SK-N-SH (cell line): Measurements from ENCODE around the gene ZNF385C. TPM values are rescaled to one million over a fixed set of nuclear protein-coding genes. Genes with fewer than 3 reads are reported as not detected.

ENCODE experiments used
- CTCF ChIA-PET: fragments of 300-600, 350-600 bp; formaldehyde crosslinking; extraction: SDS; loops from one replicate; lab custom pipeline; 2021; lab: Yijun Ruan, JAX
- POLR2A ChIA-PET: fragments of 350-600 bp; sonication (Branson Sonifier 250); formaldehyde crosslinking; extraction: SDS; loops from one replicate; lab custom pipeline; 2020; ENCODE audit warnings: antibody characterized with exemption, inconsistent platforms; lab: Yijun Ruan, JAX
- DNase-seq: peaks from one replicate; pipeline ENCODE4 v3.0.0; 2012
- H2AFZ ChIP-seq: fragments of 200-600 bp; sonication (generic); 2 replicates; pipeline ENCODE4 v1.8.1; 2016; ENCODE audit warnings: antibody characterized with exemption, mild to moderate bottlenecking, low read depth
- H3F3A ChIP-seq: fragments of 200-600 bp; sonication (generic); replicated peaks from 2 replicates; pipeline ENCODE3; 2016; ENCODE audit warnings: antibody characterized with exemption, mild to moderate bottlenecking; ENCODE audit not compliant: insufficient read depth
- H3K27ac ChIP-seq, 2 experiments: fragments of 200-500 bp in 1 of 2; fragments of 200-600 bp in 1 of 2; sonication (Bioruptor generic) in 1 of 2; sonication (generic), shearing (Covaris generic) in 1 of 2; 2 replicates each; pipeline versions ENCODE4 v1.5.1 to v1.6.1; 2014 to 2016; ENCODE audit warnings: low read depth in 2 of 2, inconsistent platforms in 1 of 2, low read length in 1 of 2, mild to moderate bottlenecking in 1 of 2, mixed read lengths in 1 of 2
- H3K27me3 ChIP-seq: fragments of 200-600 bp; sonication (generic), shearing (Covaris generic); 2 replicates; pipeline ENCODE4 v1.6.1; 2016; ENCODE audit warnings: mixed run types; ENCODE audit not compliant: insufficient read depth
- H3K36me3 ChIP-seq, 2 experiments: fragments of 200-500 bp in 1 of 2; fragments of 200-600 bp in 1 of 2; sonication (Bioruptor generic) in 1 of 2; sonication (generic) in 1 of 2; replicated peaks in 1 of 2; 2 replicates each; pipeline versions ENCODE3 to v1.5.1; 2014 to 2016; ENCODE audit warnings: low read length in 1 of 2, mild to moderate bottlenecking in 1 of 2; ENCODE audit not compliant: insufficient read depth in 2 of 2, control insufficient read depth in 1 of 2
- H3K4me1 ChIP-seq, 2 experiments: fragments of 200-500 bp in 1 of 2; fragments of 200-600 bp in 1 of 2; sonication (Bioruptor generic) in 1 of 2; sonication (generic), shearing (Covaris generic) in 1 of 2; 2 replicates each; pipeline versions ENCODE4 v1.5.1 to v1.6.1; 2014 to 2016; ENCODE audit warnings: low read depth in 1 of 2, low read length in 1 of 2, mixed run types in 1 of 2; ENCODE audit not compliant: insufficient read depth in 2 of 2, control insufficient read depth in 1 of 2
- H3K4me2 ChIP-seq: fragments of 200-600 bp; sonication (generic), shearing (Covaris generic); 2 replicates; pipeline ENCODE4 v1.6.1; 2017; ENCODE audit warnings: mixed run types
- H3K4me3 ChIP-seq, 2 experiments: fragments of 200-500 bp in 1 of 2; fragments of 200-600 bp in 1 of 2; sonication (Bioruptor generic) in 1 of 2; sonication (generic), shearing (Covaris generic) in 1 of 2; 2 replicates each; pipeline versions ENCODE4 v1.5.1 to v1.8.1; 2014 to 2016; ENCODE audit warnings: low read depth in 2 of 2, inconsistent platforms in 1 of 2, low read length in 1 of 2, mild to moderate bottlenecking in 1 of 2, mixed read lengths in 1 of 2, moderate library complexity in 1 of 2
- H3K79me2 ChIP-seq: fragments of 200-600 bp; sonication (generic); 2 replicates; pipeline ENCODE4 v1.8.1; 2017; ENCODE audit warnings: mild to moderate bottlenecking; ENCODE audit not compliant: insufficient read depth
- H3K9ac ChIP-seq: fragments of 200-600 bp; sonication (generic); 2 replicates; pipeline ENCODE4 v1.6.1; 2017; ENCODE audit warnings: mixed run types
- H3K9me2 ChIP-seq: fragments of 200-600 bp; sonication (generic); 2 replicates; pipeline ENCODE4 v1.6.1; 2017; ENCODE audit warnings: mixed run types
- H3K9me3 ChIP-seq: fragments of 200-600 bp; sonication (generic); 2 replicates; pipeline ENCODE4 v1.6.1; 2017; ENCODE audit warnings: mixed run types, mild to moderate bottlenecking, moderate library complexity
- H4K20me1 ChIP-seq: fragments of 200-600 bp; sonication (generic); 2 replicates; pipeline ENCODE4 v1.6.1; 2017; ENCODE audit warnings: mild to moderate bottlenecking, mixed run types; ENCODE audit not compliant: insufficient read depth
- ELF1 ChIP-seq: IDR thresholded peaks from 2 replicates; pipeline ENCODE4 v1.4.0; 2012
- FOXM1 ChIP-seq: IDR thresholded peaks from 2 replicates; pipeline ENCODE4 v1.4.0; 2012; ENCODE audit warnings: low read depth, mild to moderate bottlenecking
- GABPA ChIP-seq: IDR thresholded peaks from 2 replicates; pipeline ENCODE4 v1.4.0; 2012; ENCODE audit warnings: low read depth, mild to moderate bottlenecking
- IRF3 ChIP-seq: fragments of 150-350 bp; IDR thresholded peaks from 2 replicates; pipeline ENCODE4 v1.6.1; 2016; ENCODE audit warnings: mild to moderate bottlenecking, low read depth, low read length
- NRF1 ChIP-seq: IDR thresholded peaks from 2 replicates; pipeline ENCODE4 v1.6.1; 2012; ENCODE audit warnings: low read depth, mild to moderate bottlenecking, low read length
- PBX3 ChIP-seq: IDR thresholded peaks from 2 replicates; pipeline ENCODE4; 2012
- POLR2AphosphoS5 ChIP-seq: IDR thresholded peaks from 2 replicates; pipeline ENCODE4 v1.6.1; 2012; ENCODE audit warnings: low read depth, low read length
- RAD21 ChIP-seq: IDR thresholded peaks from 2 replicates; pipeline ENCODE4 v1.6.1; 2012; ENCODE audit warnings: mild to moderate bottlenecking, low read length
- REST ChIP-seq: IDR thresholded peaks from 2 replicates; pipeline ENCODE4 v1.6.1; 2012; ENCODE audit warnings: mild to moderate bottlenecking, low read depth, low read length, moderate library complexity
- RXRA ChIP-seq: IDR thresholded peaks from 2 replicates; pipeline ENCODE4 v1.4.0; 2012; ENCODE audit warnings: low read depth, mild to moderate bottlenecking, borderline replicate concordance
- SIN3A ChIP-seq: IDR thresholded peaks from 2 replicates; pipeline ENCODE4 v1.6.1; 2012; ENCODE audit warnings: low read depth, mild to moderate bottlenecking, low read length, moderate library complexity, borderline replicate concordance
- SMC3 ChIP-seq: IDR thresholded peaks from 2 replicates; pipeline ENCODE4 v1.6.1; 2012; ENCODE audit warnings: low read depth, low read length, improper control_type of control experiment
- TAF1 ChIP-seq: IDR thresholded peaks from 2 replicates; pipeline ENCODE4 v1.6.1; 2012; ENCODE audit warnings: low read depth, mild to moderate bottlenecking, low read length, moderate library complexity, borderline replicate concordance
- USF2 ChIP-seq: fragments of 150-350 bp; IDR thresholded peaks from 2 replicates; pipeline ENCODE4 v1.6.1; 2017; ENCODE audit warnings: antibody characterized with exemption, low read length, low read depth, borderline replicate concordance
- YY1 ChIP-seq: IDR thresholded peaks from 2 replicates; pipeline ENCODE4 v1.4.0; 2012; ENCODE audit warnings: low read depth, mild to moderate bottlenecking
- WGBS: methylation state at CpG from one replicate; pipeline ENCODE4 v1.1.6; 2017; ENCODE audit warnings: low lambda C conversion rate; 5-methylcytosine and 5-hydroxymethylcytosine counted together
- polyA plus RNA-seq, 3 experiments: library from polyadenylated mRNA; depleted of rRNA; stranded (reverse); fragments of >200 nt; gene quantifications; 2 replicates each; pipeline ENCODE4 v1.2.3, GENCODE V29; 2012

The ZNF385C gene
- polyA plus RNA-seq, 1 of the 3 experiments (the other 2 are of a cell fraction), result 0.05 TPM

- H4K20me1 ChIP-seq, result no peaks in the 10 kb centered on the region
- WGBS, result 86% methylated on average over 8 of the region's 8 CpGs
- no peaks in the 10 kb centered on the region for H3K36me3 ChIP-seq
- TF ChIP-seq TAF1 (no peak), ELF1 (no peak), SMC3 (no peak), PBX3 (no peak), RAD21 (no peak), GABPA (no peak), REST (no peak), YY1 (no peak), IRF3 (no peak), SIN3A (no peak), NRF1 (no peak), FOXM1 (no peak), POLR2AphosphoS5 (no peak), USF2 (no peak), RXRA (no peak)
- TF ChIP-seq, all 33 proteins: peak for 0
- H2AFZ ChIP-seq, result no peak overlapping the region
- POLR2A ChIA-PET, result no interaction called here
- no peaks in the 10 kb centered on the region for H3K4me1 ChIP-seq
- H3K9ac ChIP-seq, result no peak overlapping the region
- no peaks in the 10 kb centered on the region for H3K27me3 ChIP-seq
- peaks cover 3% of the 10 kb centered on the region for H3F3A ChIP-seq
- CTCF ChIA-PET, result no interaction called here
- no peaks in the 10 kb centered on the region for H3K9me3 ChIP-seq
- DNase-seq, result no peak
- no peaks in the 10 kb centered on the region for H3K79me2 ChIP-seq
- H3K9me2 ChIP-seq, result no peaks in the 10 kb centered on the region
- no peak overlapping the region for H3K4me3 ChIP-seq
- no peak overlapping the region for H3K4me2 ChIP-seq
- H3K27ac ChIP-seq, result no peak overlapping the region
These were observed 19.8 kb downstream of the ZNF385C start for GRCh38 chr17:42078396-42079043.
